ENCODE data around the gene ODAD4.

ODAD4 gene

DNA sequence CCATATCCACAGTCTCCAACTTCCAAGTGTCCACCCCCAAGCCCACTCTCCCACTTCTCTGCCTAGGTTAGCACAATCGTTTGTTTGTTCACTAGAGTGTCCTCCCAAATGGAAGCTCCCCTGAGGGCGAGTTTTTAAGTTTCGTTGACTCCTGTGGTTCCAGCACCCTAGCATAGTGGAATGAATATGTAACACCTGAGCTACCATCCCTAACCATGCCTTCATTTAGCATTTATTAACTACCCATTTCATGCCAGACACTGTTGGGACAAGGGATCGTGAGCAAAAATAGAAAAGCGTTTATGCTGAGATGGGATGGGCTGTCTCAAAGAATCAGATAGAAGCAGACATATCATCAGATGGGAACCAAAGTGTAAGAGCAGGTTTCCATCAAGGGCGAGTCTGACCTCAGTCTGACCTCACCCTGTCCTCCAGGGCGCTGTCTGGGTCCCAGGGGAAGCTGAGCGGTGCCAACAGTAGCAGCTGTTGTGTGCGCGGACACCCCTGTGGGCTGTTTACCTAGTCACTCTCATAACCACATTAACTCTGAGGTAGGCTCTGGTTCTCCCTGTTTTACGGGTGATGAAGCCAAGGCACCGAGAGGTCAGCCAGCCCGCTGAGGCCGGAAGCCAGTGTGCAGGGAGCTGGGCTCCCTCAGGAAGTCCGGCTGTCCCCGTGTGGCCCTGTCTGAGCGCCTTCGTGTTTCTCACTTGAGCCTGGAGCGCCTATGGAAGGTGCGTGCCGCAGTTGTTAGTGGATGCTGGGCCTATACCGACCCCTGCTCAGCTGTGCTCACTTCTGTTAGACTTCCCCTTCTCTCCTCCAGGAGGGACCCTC is 42.4 kb downstream of the ODAD4 start:
- FAIRE-seq, result no peak

DNA sequence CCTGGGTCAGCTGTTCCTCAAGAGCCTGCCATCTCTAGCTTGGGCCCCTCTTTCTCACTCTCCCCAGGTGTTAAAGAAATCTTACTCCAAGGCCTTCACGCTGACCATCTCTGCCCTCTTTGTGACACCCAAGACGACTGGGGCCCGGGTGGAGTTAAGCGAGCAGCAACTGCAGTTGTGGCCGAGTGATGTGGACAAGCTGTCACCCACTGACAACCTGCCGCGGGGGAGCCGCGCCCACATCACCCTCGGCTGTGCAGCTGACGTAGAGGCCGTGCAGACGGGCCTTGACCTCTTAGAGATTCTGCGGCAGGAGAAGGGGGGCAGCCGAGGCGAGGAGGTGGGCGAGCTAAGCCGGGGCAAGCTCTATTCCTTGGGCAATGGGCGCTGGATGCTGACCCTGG is 43.0 kb downstream of the ODAD4 start:
- FAIRE-seq, result no peak

DNA sequence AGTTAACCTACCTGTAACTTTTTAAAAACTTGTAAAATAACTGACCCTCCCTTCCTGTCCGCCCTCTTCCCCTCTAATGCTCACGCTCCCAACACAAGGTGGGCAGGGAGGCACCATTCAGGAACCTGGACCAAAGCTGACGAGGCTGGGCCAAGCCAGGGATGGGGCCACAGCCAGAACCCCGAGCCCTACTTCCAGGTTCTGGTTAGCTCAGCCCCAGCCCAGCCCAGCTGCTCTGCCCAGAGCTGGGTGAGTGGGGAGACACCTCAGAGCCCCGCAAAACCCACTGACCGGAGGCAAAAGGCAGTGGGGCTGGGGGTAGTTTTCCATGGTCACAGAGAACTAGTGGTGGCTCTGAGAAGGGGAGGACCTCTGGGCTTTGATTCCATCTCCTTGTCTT is 43.6 kb downstream of the ODAD4 start:
- FAIRE-seq, result no peak

DNA sequence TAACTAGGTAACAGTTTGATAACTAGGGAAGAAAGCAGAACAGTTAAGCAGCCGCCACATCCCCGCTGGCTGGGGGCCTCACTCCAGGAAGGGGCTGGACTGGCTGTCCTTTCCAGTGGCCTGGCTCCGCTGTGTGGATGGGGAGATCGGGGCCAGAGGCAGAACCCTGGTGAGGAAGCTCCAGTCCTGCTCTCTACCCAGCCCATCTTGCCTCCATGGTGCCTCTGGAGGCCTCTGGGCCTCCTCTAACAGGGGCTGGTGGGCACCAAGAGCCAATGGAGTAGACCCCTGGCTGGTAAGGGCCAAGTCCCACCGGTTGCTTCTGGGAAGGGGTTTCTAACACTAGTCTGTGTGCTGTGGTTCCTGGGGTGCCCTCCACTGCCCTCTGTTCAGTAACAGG is 44.2 kb downstream of the ODAD4 start:
- no peak for FAIRE-seq

DNA sequence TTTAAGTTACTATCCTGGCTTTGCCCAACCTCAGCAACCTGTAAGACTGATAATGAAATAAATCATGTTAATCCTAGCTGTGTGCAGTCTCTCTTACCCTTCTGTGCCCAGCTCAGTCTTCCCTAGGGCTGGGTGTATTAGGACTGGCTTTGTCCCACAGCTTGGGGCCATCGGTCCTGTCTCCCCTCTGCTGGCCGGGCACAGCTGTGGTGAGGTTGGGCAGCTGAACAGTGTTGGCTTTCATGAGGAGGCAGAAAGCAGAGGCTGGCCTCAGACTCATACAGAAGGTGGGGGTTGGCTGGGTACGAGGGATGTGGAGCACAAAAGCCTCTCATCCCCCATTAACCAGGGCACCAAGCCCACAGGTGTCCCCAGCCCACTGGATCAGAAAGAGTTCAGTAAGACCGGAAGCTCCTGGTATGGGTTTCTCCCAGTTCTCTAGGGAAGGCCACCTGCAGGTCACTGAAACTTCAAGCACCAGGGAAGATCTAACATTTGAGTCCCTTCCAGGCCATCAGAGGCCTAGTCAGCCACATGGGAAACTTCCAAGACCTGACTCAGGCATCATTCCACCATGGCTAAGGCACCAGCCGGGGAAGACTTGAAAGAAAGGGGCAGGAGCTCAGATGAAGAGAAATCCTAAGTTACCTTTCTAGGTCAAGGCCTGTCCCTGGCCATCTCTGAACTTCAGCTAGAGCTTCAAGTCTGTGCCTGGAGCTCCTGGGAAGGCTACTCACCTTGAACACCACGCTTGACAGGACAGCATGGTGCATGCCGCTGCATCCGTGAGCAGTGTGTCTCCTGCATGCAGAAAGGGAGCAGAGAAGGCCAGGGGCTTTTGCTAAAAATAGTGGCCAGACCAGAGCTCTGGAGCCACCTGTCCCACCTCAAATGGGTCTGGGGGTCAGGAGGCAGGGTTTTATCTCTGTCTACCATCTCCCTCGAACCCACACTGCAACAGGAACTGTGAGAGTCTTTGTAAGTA is 45.0 kb downstream of the ODAD4 start:
- no peak for FAIRE-seq

DNA sequence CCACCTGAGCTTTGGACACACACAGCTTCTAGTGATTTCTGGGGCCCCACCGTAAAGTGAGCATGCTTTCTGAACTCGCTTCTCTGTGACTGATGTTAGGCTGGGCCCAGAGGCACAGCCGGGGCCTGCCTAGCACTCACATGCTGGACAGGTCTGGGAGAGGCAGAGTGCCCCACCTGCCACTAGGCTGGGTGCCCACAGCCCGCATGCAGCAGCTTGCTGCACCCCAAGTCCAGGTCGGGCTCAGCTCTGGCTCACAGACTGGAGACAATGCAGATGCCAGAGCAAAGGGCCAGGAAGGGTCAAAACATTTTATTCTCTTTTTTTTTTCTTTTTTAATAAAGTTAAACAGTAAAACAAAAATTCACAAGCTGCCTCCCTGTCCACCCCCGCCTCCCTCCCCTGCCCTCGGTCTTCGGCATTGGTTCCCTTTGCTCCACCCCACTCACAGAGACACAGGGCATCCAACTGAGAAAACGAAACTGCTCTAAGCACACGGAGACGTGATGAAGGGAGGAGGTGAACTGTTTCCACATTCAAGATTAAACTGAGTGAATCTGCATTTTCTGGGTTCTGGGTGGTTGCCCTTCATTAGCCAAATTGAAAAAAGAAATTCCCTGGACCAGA is 45.8 kb downstream of the ODAD4 start:
- FAIRE-seq, result no peak

DNA sequence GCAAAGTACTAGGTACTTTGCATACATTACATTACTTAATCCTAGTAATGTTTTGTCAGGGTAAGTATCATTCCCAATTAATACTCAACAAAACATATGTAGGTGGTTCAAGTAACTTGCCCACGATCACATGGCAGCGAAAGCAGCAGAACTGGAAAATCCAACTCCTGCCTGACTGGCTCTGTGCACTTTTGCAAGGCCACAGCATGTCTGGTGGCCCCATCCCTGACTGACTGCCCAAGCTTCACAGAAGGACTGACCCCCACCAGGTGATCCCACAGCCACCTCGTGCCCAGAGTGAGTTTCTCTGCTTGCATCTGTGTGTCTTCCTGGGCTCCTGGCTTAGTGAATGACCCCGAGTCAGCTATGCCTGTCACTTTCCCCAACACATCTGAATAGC is 47.6 kb downstream of the ODAD4 start:
- no peak for FAIRE-seq

DNA sequence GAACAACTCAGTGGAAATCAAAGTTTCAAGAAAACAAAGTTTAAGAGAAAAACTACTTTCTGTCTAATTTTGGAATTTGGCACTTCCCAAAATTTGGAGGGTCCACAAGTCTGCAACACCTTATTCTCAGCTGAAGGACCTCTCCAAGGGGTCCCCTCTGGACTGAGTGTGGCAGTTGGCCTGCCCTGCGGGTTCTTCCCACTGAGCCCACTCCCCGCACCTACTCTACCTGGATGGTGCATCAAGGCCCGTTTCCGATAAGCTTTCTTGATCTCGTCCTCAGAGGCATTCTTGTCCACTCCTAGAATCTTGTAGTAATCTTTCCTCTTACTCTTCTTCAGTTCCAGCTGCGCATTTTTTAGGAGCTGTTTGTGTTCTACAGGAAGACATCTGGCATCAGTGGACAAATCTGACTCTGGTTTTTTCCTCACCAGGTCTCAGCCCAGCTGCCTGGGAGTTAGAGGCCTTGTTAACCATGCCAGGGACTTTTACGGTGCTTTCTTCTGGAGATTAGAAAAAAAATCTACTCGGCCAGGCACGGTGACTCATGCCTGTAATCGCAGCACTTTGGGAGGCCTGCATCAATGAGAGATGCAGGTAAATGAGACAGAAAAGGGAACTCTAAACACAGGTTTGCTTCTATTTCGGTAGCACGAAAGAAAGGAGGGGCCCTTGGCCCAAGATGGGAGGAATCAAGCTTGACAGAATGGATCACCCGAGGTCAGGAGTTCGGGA is 51.8 kb downstream of the ODAD4 start:
- FAIRE-seq, result no peak

DNA sequence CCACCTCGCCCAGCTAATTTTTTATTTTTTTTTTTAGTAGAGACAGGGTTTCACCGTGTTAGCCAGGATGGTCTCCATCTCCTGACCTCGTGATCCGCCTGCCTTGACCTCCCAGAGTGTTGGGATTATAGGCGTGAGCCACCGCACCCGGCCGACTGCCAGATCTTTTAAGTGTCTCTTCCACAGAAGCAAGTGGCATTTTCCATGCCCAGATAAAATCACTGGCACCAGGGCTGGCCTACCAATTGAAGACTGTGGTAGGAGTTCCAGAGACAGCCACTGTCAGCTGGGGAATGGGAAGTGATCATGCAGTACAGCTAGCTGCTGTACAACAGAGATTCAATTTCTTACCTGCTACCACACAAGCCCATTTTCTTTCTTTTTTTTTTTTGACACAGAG is 54.0 kb downstream of the ODAD4 start:
- no peak for FAIRE-seq

DNA sequence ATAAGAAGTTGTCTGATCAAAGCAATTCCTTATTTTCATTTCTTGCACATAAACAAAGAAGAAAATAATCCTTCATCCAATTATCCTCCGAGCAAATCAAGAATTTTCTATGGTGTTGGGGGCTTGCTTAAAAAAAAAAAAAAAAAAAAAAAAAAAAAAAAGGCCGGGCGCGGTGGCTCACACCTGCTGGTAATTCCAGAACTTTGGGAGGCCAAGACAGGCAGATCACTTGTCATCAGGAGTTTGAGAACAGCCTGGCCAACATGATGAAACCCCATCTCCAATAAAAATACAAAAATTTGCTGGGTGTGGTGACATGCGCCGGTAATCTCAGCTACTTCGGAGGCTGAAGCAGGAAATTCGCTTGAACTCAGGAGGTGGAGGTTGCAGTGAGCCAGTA is 55.5 kb downstream of the ODAD4 start:
- no peak for FAIRE-seq

DNA sequence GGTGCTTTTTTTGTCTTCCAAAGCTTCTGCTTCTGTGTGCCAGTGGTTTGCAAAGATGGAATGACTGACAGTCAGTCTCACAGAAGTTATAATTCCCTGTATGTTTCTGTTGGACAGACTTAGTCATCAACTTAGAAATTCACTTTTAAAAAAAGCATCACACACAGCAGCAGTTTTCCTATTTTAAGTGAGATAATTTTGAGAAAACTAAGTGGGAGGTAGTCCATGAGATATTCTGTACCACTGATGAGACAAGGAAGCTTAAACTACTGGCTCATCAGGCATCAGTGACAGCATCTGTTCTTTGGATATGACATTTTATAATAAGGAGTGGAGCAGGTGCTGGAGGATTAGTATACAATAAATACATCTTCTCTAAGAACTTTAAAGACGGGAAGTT is 56.2 kb downstream of the ODAD4 start:
- FAIRE-seq, result no peak

DNA sequence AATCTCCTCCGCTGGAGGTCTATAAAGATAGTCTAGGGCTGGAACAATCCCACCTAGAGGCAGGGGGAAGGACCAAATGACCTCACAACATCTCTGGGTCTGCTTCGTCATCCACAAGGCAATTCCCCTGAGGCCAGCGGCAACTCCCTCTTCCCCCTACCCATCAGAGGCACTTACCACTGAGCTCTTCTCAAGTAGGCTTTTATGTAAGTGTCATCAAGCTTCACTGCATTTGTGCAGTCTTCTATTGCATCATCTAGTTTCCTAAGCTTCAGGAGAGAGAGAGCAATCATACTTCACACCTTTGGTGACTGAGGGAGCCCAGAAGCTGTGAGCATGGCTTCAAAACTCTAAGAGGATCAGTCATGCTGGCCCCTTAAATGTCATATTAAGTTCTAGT is 57.2 kb downstream of the ODAD4 start:
- no peak for FAIRE-seq

DNA sequence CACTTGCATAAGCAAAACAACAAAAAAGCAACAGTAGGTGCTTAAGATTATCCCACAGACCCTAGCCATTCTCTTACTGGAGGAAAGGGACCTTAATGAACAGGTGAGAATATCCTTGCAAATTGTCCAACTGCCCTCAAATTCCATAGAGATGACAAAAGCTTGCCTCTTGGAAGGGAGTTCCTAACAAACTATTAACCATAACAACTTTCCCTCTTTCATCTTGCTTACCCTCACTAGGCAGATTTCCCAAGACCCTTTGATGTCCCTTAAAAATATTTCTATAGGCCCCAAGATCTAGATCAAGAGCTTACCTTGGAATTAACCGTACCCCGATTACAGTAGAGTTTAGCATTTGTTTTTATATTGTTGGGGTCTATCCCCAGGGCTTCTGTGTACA is 58.0 kb downstream of the ODAD4 start:
- FAIRE-seq, result no peak

DNA sequence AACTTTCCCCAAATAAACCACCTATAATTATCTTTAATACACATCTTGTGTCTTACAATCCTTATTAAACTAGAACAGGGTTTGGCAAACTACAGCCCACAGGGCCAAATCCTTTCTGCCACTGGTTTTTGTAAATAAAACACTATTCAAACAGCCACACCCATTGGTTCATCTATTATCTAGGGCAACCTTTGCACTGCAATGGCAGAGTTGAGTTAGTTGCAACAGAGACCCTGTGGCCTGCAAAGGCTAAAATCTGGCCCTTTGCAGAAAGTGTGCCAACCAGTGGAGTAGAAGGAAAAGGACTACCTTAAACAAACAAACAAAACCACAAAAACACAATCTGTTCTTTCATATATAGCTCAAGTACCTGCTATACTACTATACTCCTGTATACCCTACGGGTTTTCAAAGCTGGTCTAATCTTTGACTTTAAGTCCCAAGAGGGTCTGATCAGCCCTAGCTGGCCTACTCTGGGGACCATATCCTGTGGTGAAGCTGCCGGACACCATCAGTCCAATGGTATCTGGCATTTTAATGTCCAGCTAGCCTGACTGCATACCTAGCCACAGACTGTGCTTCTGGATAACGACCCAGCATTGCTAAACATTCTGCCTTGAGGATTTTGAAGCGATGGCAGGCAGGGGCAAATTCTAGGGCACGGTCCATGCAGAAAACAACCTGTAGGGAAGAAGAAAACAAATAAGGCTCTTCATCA is 59.4 kb downstream of the ODAD4 start:
- FAIRE-seq, result no peak

DNA sequence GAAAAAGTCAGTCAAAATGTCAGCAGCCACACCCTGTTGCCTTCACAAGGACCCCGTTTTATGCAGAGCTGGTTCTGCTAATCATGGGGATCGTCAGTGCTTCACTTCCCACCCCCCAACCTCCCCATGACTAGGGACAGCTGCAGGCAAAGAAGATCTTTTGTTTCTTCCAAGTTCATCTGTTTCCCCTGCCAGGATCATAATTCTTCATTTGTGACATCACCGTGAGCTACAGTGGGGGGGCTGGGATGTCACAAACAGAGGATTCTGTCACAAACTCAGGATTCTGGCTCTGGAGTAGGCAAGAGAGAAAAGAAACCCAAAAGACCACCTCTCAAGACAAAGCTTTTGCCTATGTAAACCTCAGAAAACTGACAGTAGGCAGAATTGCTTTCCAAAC is 62.2 kb downstream of the ODAD4 start:
- no peak for FAIRE-seq

DNA sequence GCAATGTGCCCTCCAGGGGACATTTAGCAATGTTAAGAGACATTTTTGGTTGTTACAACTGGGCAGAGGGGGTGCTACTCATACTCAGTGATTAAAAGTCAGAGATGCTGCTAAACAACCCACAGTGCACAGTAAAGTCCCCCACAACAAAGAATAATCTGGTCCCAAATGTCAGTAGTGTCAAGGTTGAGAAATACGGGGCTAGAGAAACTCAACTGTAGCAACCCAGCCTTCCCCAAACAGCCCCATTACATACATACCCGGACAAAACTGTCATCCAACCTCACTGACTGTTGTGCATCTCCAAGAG is 66.4 kb downstream of the ODAD4 start:
- FAIRE-seq, result no peak

DNA sequence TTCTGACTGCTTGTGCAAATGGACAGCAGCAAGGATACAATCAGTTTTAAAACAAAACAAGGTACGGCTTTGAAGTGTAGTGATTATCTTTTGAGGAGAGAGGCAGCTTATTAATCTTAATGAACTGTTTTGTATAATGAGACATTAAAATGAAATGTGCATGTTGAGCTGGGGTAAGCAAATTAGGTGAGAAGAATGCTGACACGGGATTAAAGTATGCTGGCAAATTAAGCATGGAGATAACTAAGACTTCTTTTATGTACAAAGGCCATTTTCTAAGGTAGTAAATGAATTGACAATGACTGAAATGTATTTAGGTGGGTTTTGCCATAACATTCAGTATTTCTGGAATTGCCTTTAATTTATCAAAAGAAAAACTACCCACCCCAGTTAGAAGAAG is 68.1 kb downstream of the ODAD4 start:
- FAIRE-seq, result no peak

DNA sequence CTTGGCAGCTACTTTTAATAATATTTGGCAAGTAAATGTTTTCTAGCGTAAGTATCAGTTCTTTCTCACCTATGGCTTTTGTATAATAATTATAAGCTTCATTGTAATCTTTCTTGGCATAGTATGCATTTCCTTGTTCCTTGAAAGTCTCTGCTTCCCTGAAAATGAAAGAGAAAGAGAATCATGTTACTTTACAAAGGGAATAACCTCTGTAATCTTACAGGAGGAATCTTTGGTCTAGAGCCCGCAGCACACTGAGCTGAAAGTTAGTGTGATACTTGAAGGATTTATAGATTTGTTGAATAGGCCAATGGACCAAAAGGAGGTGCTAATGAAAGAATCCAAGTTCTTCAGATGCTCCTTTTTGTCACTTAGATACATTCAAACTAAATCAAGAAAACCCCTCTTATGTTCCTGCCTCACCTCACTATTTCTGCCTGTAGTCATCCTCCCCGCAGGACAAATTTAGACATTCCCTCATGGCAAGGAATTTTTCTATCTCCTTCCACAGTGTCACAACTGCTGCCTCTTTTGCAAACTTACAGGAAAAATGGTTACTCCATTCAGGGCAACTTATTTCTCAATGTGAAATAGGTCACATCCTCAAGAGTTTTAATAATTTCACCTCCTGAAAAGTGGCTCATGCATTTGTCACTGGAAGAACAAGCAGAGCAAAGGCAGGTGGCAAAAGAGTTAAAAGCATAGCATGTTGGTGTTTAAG is 70.2 kb downstream of the ODAD4 start:
- FAIRE-seq, result no peak

DNA sequence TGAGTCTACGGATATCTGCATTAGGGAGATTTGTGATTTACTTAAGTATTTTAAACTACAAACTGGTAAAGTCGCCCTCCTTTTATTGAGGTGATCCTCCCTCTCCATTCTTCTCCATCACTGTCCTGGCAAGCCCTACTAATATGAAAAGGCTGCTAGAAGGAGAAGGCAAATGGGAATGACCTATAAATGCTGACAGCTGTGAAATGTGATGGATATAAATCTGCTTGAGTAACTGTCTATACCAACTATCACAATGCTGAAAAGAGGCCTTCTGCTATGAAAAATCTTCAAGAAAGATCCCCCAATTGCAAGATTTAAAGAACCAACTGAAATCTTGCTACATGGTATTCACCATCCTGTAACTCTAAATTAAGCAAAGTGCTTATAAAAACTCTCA is 71.3 kb downstream of the ODAD4 start:
- no peak for FAIRE-seq

DNA sequence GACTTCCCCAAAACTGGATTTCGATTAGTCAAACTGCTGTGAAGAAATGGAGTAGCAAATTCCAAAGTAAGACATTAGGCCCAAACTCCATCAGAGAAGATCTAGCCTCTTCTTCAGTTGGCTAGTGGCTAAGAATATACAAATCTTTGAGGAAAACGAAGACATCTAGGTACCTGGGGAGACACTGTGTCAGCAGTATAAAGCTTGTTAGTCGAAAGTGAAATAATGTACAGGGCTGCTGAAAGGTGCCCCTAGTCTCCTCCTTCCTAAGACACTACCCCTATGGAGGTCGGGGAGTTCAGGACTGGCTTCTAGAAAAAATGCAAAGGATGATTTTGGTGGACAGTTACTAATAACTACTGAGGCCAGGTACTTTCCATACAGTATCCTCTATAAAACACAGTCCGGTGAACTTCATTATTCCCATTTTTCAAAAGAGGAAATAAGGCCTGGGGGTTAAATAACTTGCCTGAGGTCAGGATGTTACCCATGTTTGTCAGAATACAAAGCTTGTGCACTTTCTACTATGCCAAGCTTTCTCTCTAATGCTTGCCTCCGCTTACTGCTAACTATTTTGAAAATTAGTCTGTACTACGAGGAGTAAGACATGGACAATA is 71.9 kb downstream of the ODAD4 start:
- no peak for FAIRE-seq

DNA sequence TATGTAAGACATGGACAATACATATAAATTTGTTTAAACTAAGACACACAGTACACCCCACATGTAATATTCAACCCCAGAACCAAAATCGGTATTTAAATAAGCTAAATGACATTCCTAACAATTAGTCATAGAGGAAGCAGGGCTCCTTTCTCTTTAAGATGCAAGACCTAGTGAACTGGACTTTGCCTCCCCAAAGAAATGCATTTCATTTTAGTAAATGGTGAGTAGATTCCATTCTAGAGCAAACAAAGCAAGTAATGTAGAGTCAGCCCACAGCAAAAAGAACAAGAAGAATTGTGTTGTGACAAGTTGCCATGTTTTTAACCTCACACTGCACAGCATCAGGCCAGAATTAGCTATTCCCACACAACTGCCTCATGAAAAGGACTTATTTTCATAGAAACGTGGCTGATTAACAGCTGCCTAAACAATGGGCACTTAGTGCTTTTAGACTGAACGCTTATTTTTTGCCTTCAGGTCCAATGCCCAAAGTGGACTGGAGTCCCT is 72.4 kb downstream of the ODAD4 start:
- no peak for FAIRE-seq
